HepG2 (cell line): ENCODE data around the gene RPL4. TPM values are rescaled to one million over a fixed set of nuclear protein-coding genes. Genes with fewer than 3 reads are reported as not detected.
A peak's percentile ranks its signal among the peaks of the same experiment; 100 is the strongest.

Experiments
- EEA1 ChIP-seq: sonication (generic); formaldehyde crosslinking; IDR thresholded peaks from 2 replicates; pipeline ENCODE4 v1.5.1; 2020; ENCODE audit warnings: mild to moderate bottlenecking, missing genetic modification reagents, borderline replicate concordance
- GZF1 ChIP-seq: sonication (generic); formaldehyde crosslinking; IDR thresholded peaks from 2 replicates; pipeline ENCODE4 v1.5.1; 2020; ENCODE audit warnings: mild to moderate bottlenecking, missing genetic modification reagents
- NFATC3 ChIP-seq: sonication (generic); formaldehyde crosslinking; IDR thresholded peaks from 2 replicates; pipeline ENCODE4 v1.5.1; 2020; ENCODE audit warnings: mild to moderate bottlenecking, missing genetic modification reagents
- SIN3A ChIP-seq: IDR thresholded peaks from 2 replicates; pipeline ENCODE4 v1.6.1; 2011; ENCODE audit warnings: low read depth, mild to moderate bottlenecking, control low read depth, low read length, borderline replicate concordance
- ZBTB7A ChIP-seq: sonication (generic); formaldehyde crosslinking; IDR thresholded peaks from 2 replicates; pipeline ENCODE4 v1.8.0; 2022; ENCODE audit warnings: mild to moderate bottlenecking, missing genetic modification reagents
- ZBTB8A ChIP-seq: sonication (generic); formaldehyde crosslinking; IDR thresholded peaks from 2 replicates; pipeline ENCODE4 v1.4.0; 2020; ENCODE audit warnings: mild to moderate bottlenecking, low read depth, missing genetic modification reagents, borderline replicate concordance
- ZNF350 ChIP-seq: sonication (generic); formaldehyde crosslinking; IDR thresholded peaks from 2 replicates; pipeline ENCODE4 v1.4.0; 2020; ENCODE audit warnings: mild to moderate bottlenecking, low read depth, missing genetic modification reagents, borderline replicate concordance
- ZNF589 ChIP-seq: sonication (generic); formaldehyde crosslinking; conservative IDR thresholded peaks from 2 replicates; pipeline ENCODE4 v1.8.0; 2022; ENCODE audit warnings: mild to moderate bottlenecking, moderate library complexity, missing genetic modification reagents
- ZNF607 ChIP-seq: sonication (generic); formaldehyde crosslinking; IDR thresholded peaks from 2 replicates; pipeline ENCODE4 v1.5.1; 2020; ENCODE audit warnings: missing genetic modification reagents, mild to moderate bottlenecking, borderline replicate concordance
- ZNF614 ChIP-seq: IDR thresholded peaks from 2 replicates; pipeline ENCODE4 v1.6.1; 2018; ENCODE audit warnings: missing biosample characterization, missing genetic modification reagents, inconsistent platforms, borderline replicate concordance
- ZNF724P ChIP-seq: sonication (generic); formaldehyde crosslinking; IDR thresholded peaks from 2 replicates; pipeline ENCODE4 v1.8.0; 2022; ENCODE audit warnings: missing genetic modification reagents, borderline replicate concordance
- ZNF781 ChIP-seq: sonication (generic); formaldehyde crosslinking; IDR thresholded peaks from 2 replicates; pipeline ENCODE4 v1.5.1; 2020; ENCODE audit warnings: borderline replicate concordance, mild to moderate bottlenecking, missing genetic modification reagents; ENCODE audit errors: not compliant biosample characterization
- polyA plus RNA-seq, 8 experiments: library from polyadenylated mRNA; depleted of rRNA in 3 of 8; stranded (reverse) in 7 of 8; unstranded in 1 of 8; fragments of >200 nt; fragmentation: Illumina TruSeq in 4 of 8; extraction: Trizol in 4 of 8; gene quantifications; 2 replicates each; pipeline versions ENCODE4 v1.2.1 to v1.2.3, GENCODE V29; 2011 to 2016; ENCODE audit warnings: low read depth in 4 of 8, missing spikeins in 1 of 8, mixed read lengths in 1 of 8; ENCODE audit not compliant: insufficient read depth in 1 of 8
- total RNA-seq, 5 experiments: library from RNA; depleted of rRNA; stranded (reverse); fragments of >200 nt; fragmentation: Illumina TruSeq; extraction: Trizol; gene quantifications; 2 replicates each; pipeline ENCODE4 v1.2.3, GENCODE V29; 2016; ENCODE audit warnings: low read depth in 1 of 5
- TF ChIP-seq, protein P1 (sequence below): sonication (generic); formaldehyde crosslinking; IDR thresholded peaks from 2 replicates; pipeline ENCODE4 v1.4.0; 2020; ENCODE audit warnings: missing genetic modification reagents, borderline replicate concordance
- TF ChIP-seq, protein P2 (sequence below): sonication (generic); formaldehyde crosslinking; IDR thresholded peaks from 2 replicates; pipeline ENCODE4 v1.4.0; 2020; ENCODE audit warnings: missing genetic modification reagents
- TF ChIP-seq, protein P3 (sequence below): sonication (generic); formaldehyde crosslinking; IDR thresholded peaks from 2 replicates; pipeline ENCODE4 v1.9.0; 2022; ENCODE audit warnings: missing genetic modification reagents, mild to moderate bottlenecking, borderline replicate concordance
- TF ChIP-seq, protein P4 (sequence below): sonication (generic); formaldehyde crosslinking; IDR thresholded peaks from 2 replicates; pipeline ENCODE4 v1.5.1; 2020; ENCODE audit warnings: missing genetic modification reagents, mild to moderate bottlenecking, borderline replicate concordance
- TF ChIP-seq, protein P5 (sequence below): sonication (generic); formaldehyde crosslinking; IDR thresholded peaks from 2 replicates; pipeline ENCODE4 v1.5.1; 2020; ENCODE audit warnings: mild to moderate bottlenecking, missing genetic modification reagents

RPL4 gene
- total and polyA plus RNA-seq, 2 of the 13 experiments (the other 11 are each of a cell fraction or from before 2014, with no cell fraction given), result 3,630 to 3,960 TPM

DNA sequence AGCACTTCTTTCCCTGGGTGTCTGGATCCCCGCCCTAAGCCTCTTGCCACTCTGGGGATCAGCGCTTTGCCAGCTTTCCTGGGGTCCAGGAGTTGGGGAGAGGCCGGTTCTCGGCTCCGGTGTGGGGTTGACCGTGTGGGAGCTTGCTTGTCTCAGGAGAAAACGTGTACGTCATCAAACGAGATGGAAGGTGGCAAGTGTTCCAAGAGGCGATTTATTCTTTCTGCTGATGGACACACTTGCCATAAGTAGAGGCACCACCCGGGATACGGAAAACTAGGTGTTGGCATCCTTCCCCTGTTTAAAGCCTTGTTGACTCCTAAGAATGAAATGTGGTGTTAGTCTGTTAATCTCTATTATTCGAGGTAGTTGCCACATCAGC lies 766 bp upstream of the RPL4 start (continued):
- TF ChIP-seq, protein P1, sequence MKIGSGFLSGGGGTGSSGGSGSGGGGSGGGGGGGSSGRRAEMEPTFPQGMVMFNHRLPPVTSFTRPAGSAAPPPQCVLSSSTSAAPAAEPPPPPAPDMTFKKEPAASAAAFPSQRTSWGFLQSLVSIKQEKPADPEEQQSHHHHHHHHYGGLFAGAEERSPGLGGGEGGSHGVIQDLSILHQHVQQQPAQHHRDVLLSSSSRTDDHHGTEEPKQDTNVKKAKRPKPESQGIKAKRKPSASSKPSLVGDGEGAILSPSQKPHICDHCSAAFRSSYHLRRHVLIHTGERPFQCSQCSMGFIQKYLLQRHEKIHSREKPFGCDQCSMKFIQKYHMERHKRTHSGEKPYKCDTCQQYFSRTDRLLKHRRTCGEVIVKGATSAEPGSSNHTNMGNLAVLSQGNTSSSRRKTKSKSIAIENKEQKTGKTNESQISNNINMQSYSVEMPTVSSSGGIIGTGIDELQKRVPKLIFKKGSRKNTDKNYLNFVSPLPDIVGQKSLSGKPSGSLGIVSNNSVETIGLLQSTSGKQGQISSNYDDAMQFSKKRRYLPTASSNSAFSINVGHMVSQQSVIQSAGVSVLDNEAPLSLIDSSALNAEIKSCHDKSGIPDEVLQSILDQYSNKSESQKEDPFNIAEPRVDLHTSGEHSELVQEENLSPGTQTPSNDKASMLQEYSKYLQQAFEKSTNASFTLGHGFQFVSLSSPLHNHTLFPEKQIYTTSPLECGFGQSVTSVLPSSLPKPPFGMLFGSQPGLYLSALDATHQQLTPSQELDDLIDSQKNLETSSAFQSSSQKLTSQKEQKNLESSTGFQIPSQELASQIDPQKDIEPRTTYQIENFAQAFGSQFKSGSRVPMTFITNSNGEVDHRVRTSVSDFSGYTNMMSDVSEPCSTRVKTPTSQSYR (CRISPR knock-in tag), result no peak
- TF ChIP-seq ZBTB8A (no peak), GZF1 (CRISPR knock-in tag) (no peak), ZNF607 (no peak), SIN3A (peak; percentile 10; the same call in 1 of the 2 replicates), ZNF350 (CRISPR knock-in tag) (no peak), ZBTB7A (no peak), ZNF724P (CRISPR knock-in tag) (no peak), EEA1 (CRISPR knock-in tag) (no peak), ZNF614 (0 out of 2 replicates have a peak, but pooled peaks have one; percentile 1), NFATC3 (CRISPR knock-in tag) (no peak), ZNF589 (no peak), ZNF781 (CRISPR knock-in tag) (no peak)
- TF ChIP-seq, protein P2, sequence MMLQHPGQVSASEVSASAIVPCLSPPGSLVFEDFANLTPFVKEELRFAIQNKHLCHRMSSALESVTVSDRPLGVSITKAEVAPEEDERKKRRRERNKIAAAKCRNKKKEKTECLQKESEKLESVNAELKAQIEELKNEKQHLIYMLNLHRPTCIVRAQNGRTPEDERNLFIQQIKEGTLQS (CRISPR knock-in tag), result no peak
- TF ChIP-seq, protein P3, sequence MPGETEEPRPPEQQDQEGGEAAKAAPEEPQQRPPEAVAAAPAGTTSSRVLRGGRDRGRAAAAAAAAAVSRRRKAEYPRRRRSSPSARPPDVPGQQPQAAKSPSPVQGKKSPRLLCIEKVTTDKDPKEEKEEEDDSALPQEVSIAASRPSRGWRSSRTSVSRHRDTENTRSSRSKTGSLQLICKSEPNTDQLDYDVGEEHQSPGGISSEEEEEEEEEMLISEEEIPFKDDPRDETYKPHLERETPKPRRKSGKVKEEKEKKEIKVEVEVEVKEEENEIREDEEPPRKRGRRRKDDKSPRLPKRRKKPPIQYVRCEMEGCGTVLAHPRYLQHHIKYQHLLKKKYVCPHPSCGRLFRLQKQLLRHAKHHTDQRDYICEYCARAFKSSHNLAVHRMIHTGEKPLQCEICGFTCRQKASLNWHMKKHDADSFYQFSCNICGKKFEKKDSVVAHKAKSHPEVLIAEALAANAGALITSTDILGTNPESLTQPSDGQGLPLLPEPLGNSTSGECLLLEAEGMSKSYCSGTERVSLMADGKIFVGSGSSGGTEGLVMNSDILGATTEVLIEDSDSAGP, result 0 out of 2 replicates have a peak, but pooled peaks have one; percentile 0
- TF ChIP-seq, protein P4, sequence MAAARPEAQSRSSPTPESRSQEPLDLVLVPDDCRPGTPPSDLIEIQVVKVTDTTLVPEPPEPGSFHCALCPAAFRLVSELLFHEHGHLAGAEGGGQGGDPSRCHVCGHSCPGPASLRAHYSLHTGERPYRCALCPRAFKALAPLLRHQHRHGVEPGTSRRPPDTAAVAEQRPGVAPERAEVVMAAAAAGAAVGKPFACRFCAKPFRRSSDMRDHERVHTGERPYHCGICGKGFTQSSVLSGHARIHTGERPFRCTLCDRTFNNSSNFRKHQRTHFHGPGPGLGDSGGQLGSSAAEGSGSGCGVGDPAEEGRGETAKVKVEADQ (CRISPR knock-in tag), result no peak
- TF ChIP-seq, protein P5, sequence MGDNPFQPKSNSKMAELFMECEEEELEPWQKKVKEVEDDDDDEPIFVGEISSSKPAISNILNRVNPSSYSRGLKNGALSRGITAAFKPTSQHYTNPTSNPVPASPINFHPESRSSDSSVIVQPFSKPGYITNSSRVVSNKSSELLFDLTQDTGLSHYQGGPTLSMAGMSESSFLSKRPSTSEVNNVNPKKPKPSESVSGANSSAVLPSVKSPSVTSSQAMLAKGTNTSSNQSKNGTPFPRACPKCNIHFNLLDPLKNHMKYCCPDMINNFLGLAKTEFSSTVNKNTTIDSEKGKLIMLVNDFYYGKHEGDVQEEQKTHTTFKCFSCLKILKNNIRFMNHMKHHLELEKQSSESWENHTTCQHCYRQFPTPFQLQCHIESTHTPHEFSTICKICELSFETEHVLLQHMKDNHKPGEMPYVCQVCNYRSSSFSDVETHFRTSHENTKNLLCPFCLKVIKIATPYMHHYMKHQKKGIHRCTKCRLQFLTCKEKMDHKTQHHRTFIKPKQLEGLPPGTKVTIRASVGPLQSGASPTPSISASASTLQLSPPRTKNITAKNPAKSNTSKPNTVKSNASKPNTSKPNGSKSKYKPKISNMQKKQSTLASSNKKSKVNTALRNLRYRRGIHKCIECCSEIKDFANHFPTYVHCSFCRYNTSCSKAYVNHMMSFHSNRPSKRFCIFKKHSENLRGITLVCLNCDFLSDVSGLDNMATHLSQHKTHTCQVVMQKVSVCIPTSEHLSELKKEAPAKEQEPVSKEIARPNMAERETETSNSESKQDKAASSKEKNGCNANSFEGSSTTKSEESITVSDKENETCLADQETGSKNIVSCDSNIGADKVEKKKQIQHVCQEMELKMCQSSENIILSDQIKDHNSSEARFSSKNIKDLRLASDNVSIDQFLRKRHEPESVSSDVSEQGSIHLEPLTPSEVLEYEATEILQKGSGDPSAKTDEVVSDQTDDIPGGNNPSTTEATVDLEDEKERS (CRISPR knock-in tag), result no peak
